GM23338 (cell line): Measurements from ENCODE around the gene CLPTM1L. TPM values are rescaled to one million over a fixed set of nuclear protein-coding genes. Genes with fewer than 3 reads are reported as not detected.

Experiments used
- ATAC-seq: fragments of 200-7000 bp; cut with Tn5 transposase; 3 replicates; pipeline ENCODE4 v1.9.1; 2020
- DNase-seq: peaks from one replicate; pipeline ENCODE4 v3.0.0-alpha.2; 2015; ENCODE audit warnings: low spot score
- H2AFZ ChIP-seq: fragments of 200-600 bp; sonication (generic); 2 replicates; pipeline ENCODE4 v1.8.0; 2016; ENCODE audit warnings: antibody characterized with exemption, mild to moderate bottlenecking, moderate library complexity
- H3F3A ChIP-seq: fragments of 200-600 bp; sonication (generic); replicated peaks from 2 replicates; pipeline ENCODE4 v1.8.0; 2017; ENCODE audit warnings: antibody characterized with exemption, mixed run types, low read depth
- H3K27ac ChIP-seq: fragments of 200-600 bp; sonication (generic); 2 replicates; pipeline ENCODE4 v1.6.1; 2016; ENCODE audit warnings: low read depth
- H3K27me3 ChIP-seq: fragments of 200-600 bp; sonication (generic); 2 replicates; pipeline ENCODE4 v1.8.0; 2016; ENCODE audit warnings: mild to moderate bottlenecking, mixed run types, moderate library complexity; ENCODE audit not compliant: insufficient read depth
- H3K36me3 ChIP-seq: fragments of 200-600 bp; sonication (generic); 2 replicates; pipeline ENCODE4 v1.8.0; 2016; ENCODE audit warnings: mild to moderate bottlenecking; ENCODE audit not compliant: insufficient read depth
- H3K4me1 ChIP-seq: fragments of 200-600 bp; sonication (generic); 2 replicates; pipeline ENCODE4 v1.8.0; 2016; ENCODE audit warnings: mild to moderate bottlenecking, moderate library complexity; ENCODE audit not compliant: insufficient read depth
- H3K4me2 ChIP-seq: fragments of 200-600 bp; sonication (generic); 2 replicates; pipeline ENCODE4 v1.7.1; 2017; ENCODE audit warnings: mixed run types
- H3K4me3 ChIP-seq: fragments of 200-600 bp; sonication (generic); 2 replicates; pipeline ENCODE4 v1.6.1; 2016; ENCODE audit warnings: mixed run types
- H3K79me2 ChIP-seq: fragments of 200-600 bp; sonication (generic); replicated peaks from 2 replicates; pipeline ENCODE4 v1.8.0; 2017; ENCODE audit warnings: mild to moderate bottlenecking; ENCODE audit not compliant: insufficient read depth
- H3K9me2 ChIP-seq: fragments of 200-600 bp; sonication (generic); 2 replicates; pipeline ENCODE4 v1.8.0; 2017; ENCODE audit not compliant: insufficient read depth
- H4K20me1 ChIP-seq: fragments of 200-600 bp; sonication (generic); replicated peaks from 2 replicates; pipeline ENCODE4 v1.8.0; 2017; ENCODE audit warnings: mild to moderate bottlenecking; ENCODE audit not compliant: insufficient read depth
- H3K27ac Mint-ChIP-seq: 2 replicates; pipeline ENCODE4 v1.8.0; 2020; ENCODE audit warnings: inconsistent platforms, mild to moderate bottlenecking, moderate library complexity, mixed read lengths
- H3K27me3 Mint-ChIP-seq: 3 replicates; pipeline ENCODE4 v1.8.0; 2022; ENCODE audit warnings: low read depth, mild to moderate bottlenecking, moderate library complexity, mixed read lengths, inconsistent platforms; ENCODE audit not compliant: insufficient read depth, poor library complexity
- H3K36me3 Mint-ChIP-seq: 3 replicates; pipeline ENCODE4 v1.8.0; 2021; ENCODE audit warnings: low read depth, mild to moderate bottlenecking, inconsistent platforms, moderate library complexity, mixed read lengths
- H3K4me1 Mint-ChIP-seq: 3 replicates; pipeline ENCODE4 v1.8.0; 2020; ENCODE audit warnings: mild to moderate bottlenecking, inconsistent platforms, mixed read lengths
- H3K4me3 Mint-ChIP-seq: 3 replicates; pipeline ENCODE4 v1.8.0; 2021; ENCODE audit warnings: moderate library complexity, mild to moderate bottlenecking, inconsistent platforms, mixed read lengths
- H3K9me3 Mint-ChIP-seq: 3 replicates; pipeline ENCODE4 v1.8.0; 2020; ENCODE audit warnings: moderate library complexity, mild to moderate bottlenecking, inconsistent platforms, mixed read lengths
- CREB1 ChIP-seq: fragments of 250-450 bp; sonication (Bioruptor Pico); IDR thresholded peaks from 2 replicates; pipeline ENCODE4 v1.5.0; 2020; ENCODE audit warnings: low read depth, mild to moderate bottlenecking, moderate library complexity
- ETS1 ChIP-seq: IDR thresholded peaks from 2 replicates; pipeline ENCODE4 v1.6.1; 2016; ENCODE audit warnings: antibody characterized with exemption
- EZH2 ChIP-seq: fragments of 200-600 bp; sonication (generic); IDR thresholded peaks from one replicate; pipeline ENCODE4 v1.8.0; 2017; ENCODE audit warnings: antibody characterized with exemption, mild to moderate bottlenecking, low read depth; ENCODE audit not compliant: unreplicated experiment
- EZH2phosphoT487 ChIP-seq: fragments of 200-600 bp; sonication (generic); IDR thresholded peaks from one replicate; pipeline ENCODE4 v1.8.1; 2018; ENCODE audit warnings: antibody characterized with exemption; ENCODE audit not compliant: unreplicated experiment
- JUNB ChIP-seq: IDR thresholded peaks from one replicate; pipeline ENCODE4 v1.6.1; 2016; ENCODE audit warnings: antibody characterized with exemption; ENCODE audit not compliant: unreplicated experiment
- NANOG ChIP-seq: IDR thresholded peaks from 2 replicates; pipeline ENCODE4 v1.6.1; 2016; ENCODE audit warnings: antibody characterized with exemption, borderline replicate concordance
- POLR2AphosphoS5 ChIP-seq: IDR thresholded peaks from 2 replicates; pipeline ENCODE4 v1.6.1; 2016; ENCODE audit warnings: antibody characterized with exemption, low read depth
- REST ChIP-seq: IDR thresholded peaks from one replicate; pipeline ENCODE4 v1.6.1; 2018; ENCODE audit warnings: antibody characterized with exemption; ENCODE audit not compliant: unreplicated experiment
- STAT1 ChIP-seq: IDR thresholded peaks from one replicate; pipeline ENCODE4 v1.6.1; 2016; ENCODE audit warnings: antibody characterized with exemption; ENCODE audit not compliant: unreplicated experiment
- ZNF114 ChIP-seq: fragments of 250-450 bp; sonication (Bioruptor Pico); IDR thresholded peaks from 2 replicates; pipeline ENCODE4 v1.5.0; 2020; ENCODE audit warnings: mild to moderate bottlenecking, moderate library complexity
- ZNF331 ChIP-seq: fragments of 250-450 bp; sonication (Bioruptor Pico); IDR thresholded peaks from 2 replicates; pipeline ENCODE4 v1.5.0; 2020; ENCODE audit warnings: low read depth, mild to moderate bottlenecking, moderate library complexity
- polyA plus RNA-seq: library from polyadenylated mRNA; unstranded; fragments of >200 nt; fragmentation: Nextera tagmentation; extraction: Ambion mirVana; gene quantifications from 2 replicates; pipeline ENCODE4 v1.2.1, GENCODE V29; 2016
- total RNA-seq: library from RNA; depleted of rRNA; stranded (reverse); fragments of >200 nt; shearing (Covaris generic); gene quantifications from 2 replicates; pipeline ENCODE4 v1.2.3, GENCODE V29; 2014
- TF ChIP-seq, protein P1 (sequence below): fragments of 250-450 bp; sonication (Bioruptor Pico); IDR thresholded peaks from 2 replicates; pipeline ENCODE4 v1.5.0; 2020; ENCODE audit warnings: mild to moderate bottlenecking, moderate library complexity
- TF ChIP-seq, protein P2 (sequence below), 2 experiments: fragments of 200-600 bp in 1 of 2; sonication (generic) in 1 of 2; conservative IDR thresholded peaks; 2 replicates each; pipeline versions ENCODE4 v1.5.1 to v1.6.1; 2016 to 2017; ENCODE audit warnings: antibody characterized with exemption in 2 of 2, low read depth in 2 of 2, mild to moderate bottlenecking in 2 of 2, moderate library complexity in 1 of 2

CLPTM1L gene
- total and polyA plus RNA-seq, 2 experiments from 2014 or later, result 39.9 to 110 TPM

DNA sequence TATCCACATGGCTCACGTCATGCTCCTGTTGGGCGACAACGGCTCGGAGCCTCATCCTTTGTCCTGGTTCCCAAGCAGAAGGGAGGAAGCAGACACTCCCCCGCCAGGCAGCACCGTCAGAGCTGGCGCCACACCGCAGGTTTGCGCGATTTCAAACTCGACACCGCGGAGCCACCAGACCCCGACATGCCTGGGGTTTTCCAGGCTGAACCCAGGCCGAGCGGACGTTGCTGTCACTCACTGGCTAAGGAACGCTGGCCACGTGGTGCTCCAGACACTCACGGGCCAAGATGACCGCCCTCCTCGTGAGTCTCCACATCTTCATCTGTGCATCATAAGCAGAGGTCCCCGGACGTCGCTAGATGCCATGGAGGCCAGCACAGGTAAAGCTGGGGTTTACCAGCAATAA is 59.0 kb downstream of the CLPTM1L start:
- Histone ChIP-seq H3K27ac (no peak overlapping the region), H3F3A (no peaks in the 10 kb centered on the region), H3K4me1 (no peaks in the 10 kb centered on the region), H3K36me3 (no peaks in the 10 kb centered on the region), H3K9me2 (no peaks in the 10 kb centered on the region), H3K4me2 (no peak overlapping the region), H4K20me1 (peaks cover 7% of the 10 kb centered on the region; the same call in 1 of the 2 replicates), H3K27me3 (no peaks in the 10 kb centered on the region), H3K4me3 (no peak overlapping the region), H2AFZ (no peak overlapping the region), H3K79me2 (peaks cover 45% of the 10 kb centered on the region)
- ATAC-seq (no peak), DNase-seq (no peak)
- Mint-ChIP-seq H3K27me3 (peaks cover 15% of the 10 kb centered on the region), H3K36me3 (peaks cover 16% of the 10 kb centered on the region), H3K4me1 (no peaks in the 10 kb centered on the region; the same call in 2 of the 3 replicates), H3K27ac (no peak overlapping the region), H3K4me3 (no peak overlapping the region), H3K9me3 (no peaks in the 10 kb centered on the region; the same call in 2 of the 3 replicates)
- TF ChIP-seq EZH2phosphoT487 (no peak), NANOG (no peak), EZH2 (no peak), ETS1 (no peak), POLR2AphosphoS5 (no peak), STAT1 (no peak), JUNB (no peak), ZNF114 (CRISPR knock-in tag) (no peak), CREB1 (CRISPR knock-in tag) (no peak), ZNF331 (no peak), REST (no peak)
- TF ChIP-seq, protein P1, sequence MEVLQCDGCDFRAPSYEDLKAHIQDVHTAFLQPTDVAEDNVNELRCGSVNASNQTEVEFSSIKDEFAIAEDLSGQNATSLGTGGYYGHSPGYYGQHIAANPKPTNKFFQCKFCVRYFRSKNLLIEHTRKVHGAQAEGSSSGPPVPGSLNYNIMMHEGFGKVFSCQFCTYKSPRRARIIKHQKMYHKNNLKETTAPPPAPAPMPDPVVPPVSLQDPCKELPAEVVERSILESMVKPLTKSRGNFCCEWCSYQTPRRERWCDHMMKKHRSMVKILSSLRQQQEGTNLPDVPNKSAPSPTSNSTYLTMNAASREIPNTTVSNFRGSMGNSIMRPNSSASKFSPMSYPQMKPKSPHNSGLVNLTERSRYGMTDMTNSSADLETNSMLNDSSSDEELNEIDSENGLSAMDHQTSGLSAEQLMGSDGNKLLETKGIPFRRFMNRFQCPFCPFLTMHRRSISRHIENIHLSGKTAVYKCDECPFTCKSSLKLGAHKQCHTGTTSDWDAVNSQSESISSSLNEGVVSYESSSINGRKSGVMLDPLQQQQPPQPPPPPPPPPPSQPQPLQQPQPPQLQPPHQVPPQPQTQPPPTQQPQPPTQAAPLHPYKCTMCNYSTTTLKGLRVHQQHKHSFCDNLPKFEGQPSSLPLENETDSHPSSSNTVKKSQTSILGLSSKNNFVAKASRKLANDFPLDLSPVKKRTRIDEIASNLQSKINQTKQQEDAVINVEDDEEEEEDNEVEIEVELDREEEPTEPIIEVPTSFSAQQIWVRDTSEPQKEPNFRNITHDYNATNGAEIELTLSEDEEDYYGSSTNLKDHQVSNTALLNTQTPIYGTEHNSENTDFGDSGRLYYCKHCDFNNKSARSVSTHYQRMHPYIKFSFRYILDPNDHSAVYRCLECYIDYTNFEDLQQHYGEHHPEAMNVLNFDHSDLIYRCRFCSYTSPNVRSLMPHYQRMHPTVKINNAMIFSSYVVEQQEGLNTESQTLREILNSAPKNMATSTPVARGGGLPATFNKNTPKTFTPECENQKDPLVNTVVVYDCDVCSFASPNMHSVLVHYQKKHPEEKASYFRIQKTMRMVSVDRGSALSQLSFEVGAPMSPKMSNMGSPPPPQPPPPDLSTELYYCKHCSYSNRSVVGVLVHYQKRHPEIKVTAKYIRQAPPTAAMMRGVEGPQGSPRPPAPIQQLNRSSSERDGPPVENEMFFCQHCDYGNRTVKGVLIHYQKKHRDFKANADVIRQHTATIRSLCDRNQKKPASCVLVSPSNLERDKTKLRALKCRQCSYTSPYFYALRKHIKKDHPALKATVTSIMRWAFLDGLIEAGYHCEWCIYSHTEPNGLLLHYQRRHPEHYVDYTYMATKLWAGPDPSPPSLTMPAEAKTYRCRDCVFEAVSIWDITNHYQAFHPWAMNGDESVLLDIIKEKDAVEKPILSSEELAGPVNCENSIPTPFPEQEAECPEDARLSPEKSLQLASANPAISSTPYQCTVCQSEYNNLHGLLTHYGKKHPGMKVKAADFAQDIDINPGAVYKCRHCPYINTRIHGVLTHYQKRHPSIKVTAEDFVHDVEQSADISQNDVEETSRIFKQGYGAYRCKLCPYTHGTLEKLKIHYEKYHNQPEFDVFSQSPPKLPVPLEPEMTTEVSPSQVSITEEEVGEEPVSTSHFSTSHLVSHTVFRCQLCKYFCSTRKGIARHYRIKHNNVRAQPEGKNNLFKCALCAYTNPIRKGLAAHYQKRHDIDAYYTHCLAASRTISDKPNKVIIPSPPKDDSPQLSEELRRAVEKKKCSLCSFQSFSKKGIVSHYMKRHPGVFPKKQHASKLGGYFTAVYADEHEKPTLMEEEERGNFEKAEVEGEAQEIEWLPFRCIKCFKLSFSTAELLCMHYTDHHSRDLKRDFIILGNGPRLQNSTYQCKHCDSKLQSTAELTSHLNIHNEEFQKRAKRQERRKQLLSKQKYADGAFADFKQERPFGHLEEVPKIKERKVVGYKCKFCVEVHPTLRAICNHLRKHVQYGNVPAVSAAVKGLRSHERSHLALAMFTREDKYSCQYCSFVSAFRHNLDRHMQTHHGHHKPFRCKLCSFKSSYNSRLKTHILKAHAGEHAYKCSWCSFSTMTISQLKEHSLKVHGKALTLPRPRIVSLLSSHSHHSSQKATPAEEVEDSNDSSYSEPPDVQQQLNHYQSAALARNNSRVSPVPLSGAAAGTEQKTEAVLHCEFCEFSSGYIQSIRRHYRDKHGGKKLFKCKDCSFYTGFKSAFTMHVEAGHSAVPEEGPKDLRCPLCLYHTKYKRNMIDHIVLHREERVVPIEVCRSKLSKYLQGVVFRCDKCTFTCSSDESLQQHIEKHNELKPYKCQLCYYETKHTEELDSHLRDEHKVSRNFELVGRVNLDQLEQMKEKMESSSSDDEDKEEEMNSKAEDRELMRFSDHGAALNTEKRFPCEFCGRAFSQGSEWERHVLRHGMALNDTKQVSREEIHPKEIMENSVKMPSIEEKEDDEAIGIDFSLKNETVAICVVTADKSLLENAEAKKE (CRISPR knock-in tag), result no peak
- TF ChIP-seq, protein P2, sequence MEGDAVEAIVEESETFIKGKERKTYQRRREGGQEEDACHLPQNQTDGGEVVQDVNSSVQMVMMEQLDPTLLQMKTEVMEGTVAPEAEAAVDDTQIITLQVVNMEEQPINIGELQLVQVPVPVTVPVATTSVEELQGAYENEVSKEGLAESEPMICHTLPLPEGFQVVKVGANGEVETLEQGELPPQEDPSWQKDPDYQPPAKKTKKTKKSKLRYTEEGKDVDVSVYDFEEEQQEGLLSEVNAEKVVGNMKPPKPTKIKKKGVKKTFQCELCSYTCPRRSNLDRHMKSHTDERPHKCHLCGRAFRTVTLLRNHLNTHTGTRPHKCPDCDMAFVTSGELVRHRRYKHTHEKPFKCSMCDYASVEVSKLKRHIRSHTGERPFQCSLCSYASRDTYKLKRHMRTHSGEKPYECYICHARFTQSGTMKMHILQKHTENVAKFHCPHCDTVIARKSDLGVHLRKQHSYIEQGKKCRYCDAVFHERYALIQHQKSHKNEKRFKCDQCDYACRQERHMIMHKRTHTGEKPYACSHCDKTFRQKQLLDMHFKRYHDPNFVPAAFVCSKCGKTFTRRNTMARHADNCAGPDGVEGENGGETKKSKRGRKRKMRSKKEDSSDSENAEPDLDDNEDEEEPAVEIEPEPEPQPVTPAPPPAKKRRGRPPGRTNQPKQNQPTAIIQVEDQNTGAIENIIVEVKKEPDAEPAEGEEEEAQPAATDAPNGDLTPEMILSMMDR (conservative IDR thresholded peaks at IDR 0.05; ENCODE audit: low read depth in 2 of 2), result no peak
